AG20443 (cell line): Measurements from ENCODE around the gene GAL3ST2.
"Not testable (repeated sequence)": the region's sequence is repeated elsewhere in the genome, so short reads cannot be mapped to it uniquely, and the experiment has no call there.

Experiments
- DNase-seq: peaks from one replicate; pipeline ENCODE4 v3.0.0; 2012; ENCODE audit warnings: low spot score, mixed read lengths

Gene GAL3ST2

DNA sequence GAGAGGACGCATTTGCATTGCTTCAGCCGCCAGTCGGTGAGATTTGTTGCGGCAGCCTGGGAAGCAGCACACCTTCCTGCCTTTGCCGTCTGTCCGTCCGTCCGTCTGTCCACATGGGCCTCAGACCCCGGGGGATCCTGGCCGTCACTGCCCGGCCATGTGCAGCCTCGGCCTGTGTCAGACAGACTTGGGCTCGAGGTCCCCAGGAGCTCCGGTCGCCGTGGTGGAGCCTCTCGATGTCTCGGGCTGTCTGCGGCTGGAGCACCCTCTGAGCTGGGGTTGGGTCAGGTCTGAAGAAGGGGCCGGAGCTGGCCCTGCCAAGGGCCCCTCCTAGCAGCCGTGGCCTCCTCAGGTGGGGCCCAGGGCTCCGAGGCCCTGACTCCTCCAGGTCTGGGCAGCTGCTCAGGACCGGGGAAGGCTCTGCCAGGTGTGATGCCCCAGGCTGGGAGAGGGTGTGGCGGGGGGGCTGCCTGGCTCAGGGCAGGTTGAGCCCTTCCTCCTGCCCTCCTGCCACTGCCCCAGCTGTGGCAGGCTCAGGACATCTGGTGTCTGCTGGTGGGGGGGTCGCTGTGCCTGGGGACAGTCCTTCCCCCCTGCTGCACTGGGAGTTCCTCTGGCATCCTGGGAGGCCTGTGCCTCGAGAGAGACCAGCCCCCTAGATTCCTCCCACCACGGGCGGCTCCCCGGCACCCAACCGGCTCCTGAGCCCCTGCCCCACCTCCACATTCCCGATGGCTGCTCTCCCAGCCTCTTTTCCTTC is 44.2 kb downstream of the GAL3ST2 start:
- DNase-seq: no peak

DNA sequence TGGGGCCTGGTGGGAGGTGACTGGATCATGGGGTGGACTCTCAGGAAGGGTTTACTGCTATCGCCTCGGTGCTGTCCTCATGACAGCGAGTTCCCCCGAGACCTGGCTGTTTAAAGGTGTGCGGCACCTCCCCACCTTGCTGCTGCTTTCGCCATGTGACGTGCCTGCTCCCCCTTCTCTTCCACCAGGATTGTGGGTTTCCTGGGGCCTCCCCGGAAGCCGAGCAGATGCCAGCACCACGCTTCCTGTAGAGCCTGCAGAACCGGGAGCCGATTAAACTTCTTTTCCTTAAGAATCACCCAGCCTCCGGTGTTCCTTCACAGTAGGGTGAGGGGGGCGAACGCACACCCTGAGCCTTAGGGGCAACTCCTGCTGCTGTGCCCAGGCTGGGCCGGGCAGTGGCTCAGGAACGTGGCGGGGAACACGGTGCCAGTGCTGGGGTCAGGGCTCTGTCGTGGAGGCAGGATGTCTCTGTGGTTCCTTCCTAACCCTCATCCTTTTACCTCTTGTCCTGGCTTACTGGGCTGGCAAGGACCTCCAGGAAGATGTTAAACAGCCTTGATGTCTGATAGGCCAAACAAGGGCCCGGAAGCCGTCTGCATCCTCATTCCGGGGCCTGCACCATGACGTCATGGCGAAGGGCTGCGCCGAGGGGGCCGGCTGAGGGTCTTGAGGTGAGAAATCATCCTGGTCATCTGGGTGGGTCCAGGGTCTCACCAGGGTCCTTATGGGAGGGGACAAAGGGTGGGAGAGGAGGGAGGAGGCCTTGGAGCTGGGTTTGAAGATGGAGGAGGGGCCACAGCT is 45.0 kb downstream of the GAL3ST2 start:
- no peak for DNase-seq

DNA sequence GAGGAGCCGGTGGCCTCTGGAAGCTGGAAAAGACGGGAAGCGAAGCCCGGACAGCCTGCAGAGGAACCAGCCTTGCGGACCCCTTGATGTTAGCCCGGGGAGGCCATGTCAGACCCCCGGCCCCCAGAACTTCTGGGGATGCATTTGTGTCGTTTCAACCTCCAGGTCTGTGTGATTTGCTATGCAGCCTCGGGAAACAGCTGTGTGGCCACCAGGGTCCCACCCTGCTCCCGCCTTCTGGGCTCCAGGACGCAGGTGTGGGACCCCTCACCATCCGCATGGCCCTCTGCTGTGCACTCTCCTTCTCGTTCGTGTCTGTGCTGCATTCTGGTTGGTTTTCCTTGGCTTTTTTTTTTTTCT is 45.6 kb downstream of the GAL3ST2 start:
- DNase-seq: no peak

DNA sequence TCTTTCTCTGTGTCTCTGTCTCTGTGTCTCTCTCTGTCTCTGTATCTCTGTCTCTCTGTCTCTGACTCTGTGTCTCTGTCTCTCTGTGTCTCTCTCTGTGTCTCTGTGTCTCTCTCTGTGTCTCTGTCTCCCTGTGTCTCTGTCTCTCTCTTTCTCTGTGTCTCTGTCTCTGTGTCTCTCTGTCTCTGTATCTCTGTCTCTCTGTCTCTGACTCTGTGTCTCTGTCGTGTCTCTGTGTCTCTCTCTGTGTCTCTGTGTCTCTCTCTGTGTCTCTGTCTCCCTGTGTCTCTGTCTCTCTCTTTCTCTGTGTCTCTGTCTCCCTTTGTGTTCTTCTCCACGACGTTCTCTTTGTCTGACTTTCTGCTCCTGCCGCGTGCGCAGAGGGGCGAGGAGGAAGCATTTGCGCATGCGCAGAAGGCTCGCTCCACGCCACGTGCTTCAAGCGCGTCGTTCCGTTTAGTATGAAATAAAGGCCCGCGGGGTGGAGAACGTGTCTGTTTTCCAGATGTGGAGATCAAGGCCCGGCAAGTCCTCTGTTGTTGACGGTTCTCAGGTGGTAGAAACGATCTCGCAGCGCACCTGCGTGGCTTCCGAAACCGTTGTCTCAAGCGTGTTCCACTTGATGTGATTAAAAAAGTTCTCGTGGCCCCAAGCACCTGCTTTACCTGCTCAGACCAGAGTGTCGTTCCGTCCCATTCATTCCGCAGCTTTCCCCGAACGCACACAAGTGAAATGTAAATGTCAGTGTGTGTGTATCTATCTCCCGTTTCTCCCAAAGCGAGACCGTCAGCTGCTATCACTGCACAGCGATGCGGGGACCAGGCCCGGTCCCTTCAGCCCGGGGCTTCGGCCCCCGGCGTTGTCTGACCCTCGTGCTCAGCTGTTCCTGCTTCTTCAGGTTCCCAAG is 47.2 kb downstream of the GAL3ST2 start:
- not testable (repeated sequence) for DNase-seq

DNA sequence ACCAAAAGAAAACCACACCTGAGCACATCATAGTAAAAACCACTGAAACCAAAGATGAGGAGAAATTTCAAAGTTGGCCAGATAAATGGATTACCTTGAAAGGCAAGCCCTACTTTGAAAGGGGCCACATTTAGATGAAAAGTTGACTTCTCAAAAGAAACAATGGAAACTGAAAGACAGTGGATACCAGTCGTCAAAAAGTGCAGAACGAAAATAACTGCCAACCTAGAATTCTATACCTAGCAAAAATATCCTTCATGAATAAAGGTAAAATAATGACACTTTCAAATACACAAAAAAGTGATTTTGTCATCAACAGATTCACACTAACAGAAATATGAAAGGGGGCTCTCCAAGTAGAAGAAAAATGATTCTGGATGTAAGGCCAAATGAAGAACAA is 50.8 kb downstream of the GAL3ST2 start:
- no peak for DNase-seq

DNA sequence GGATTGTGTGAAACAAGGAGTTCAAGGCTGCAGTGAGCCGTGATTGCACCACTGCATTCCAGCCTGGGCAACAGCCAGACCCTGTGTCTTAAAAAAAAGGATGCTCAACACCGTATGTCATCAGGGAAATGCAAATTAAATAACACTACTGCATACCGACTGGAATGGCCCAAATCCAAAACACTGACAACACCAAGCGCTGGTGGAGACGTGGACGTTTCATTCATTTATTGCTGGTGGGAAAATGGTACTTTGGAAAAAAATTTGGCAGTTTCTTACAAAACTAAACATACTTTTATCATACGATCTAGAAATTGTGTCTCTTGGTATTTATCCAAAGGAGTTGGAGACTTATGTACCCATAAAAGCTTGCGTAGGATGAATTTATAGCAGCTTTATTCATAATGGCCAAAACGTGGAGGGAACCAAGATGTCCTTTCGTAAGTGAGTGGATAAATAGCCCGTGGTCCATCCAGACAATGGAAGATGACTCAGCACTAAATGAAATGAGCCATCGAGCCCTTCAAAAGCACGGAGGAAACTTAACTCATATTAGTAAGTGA is 56.6 kb downstream of the GAL3ST2 start:
- no peak for DNase-seq

DNA sequence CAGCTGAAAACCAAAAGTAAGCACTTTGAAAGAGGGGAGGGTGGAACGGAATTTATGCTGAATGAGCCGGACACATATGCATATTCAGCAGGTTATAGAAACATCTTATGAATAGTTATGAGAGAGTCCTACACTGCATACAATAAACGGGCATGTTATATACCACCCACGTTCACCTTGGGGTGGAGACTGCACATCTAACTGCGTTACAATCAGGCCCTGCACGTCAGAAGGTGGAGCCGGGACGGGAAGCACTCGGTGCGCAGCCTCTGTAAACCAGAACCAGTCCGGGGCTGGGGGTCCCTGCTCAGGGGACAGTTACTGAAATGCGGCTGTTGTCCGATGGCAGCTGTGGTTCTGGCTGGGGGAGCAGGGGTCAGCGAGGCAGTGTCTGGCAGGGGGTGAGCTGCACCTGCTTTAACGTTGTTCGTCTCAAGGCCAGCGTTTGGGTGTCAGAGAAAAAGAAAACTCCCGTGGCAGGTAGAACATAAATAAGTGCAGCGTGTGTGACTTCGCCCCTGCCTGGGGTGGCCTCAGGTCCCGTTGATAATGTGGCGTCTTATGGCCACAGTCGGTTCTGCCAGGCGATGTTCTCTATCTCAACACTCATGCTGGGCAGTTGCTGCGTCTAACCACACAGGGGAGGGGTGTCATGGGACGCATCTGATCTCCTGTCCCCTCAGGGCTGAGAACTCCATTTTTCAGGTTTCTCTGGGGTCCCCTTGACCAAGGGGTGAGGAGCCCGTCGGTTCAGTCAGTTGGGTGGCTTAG is 57.3 kb downstream of the GAL3ST2 start:
- DNase-seq: not testable (repeated sequence)

DNA sequence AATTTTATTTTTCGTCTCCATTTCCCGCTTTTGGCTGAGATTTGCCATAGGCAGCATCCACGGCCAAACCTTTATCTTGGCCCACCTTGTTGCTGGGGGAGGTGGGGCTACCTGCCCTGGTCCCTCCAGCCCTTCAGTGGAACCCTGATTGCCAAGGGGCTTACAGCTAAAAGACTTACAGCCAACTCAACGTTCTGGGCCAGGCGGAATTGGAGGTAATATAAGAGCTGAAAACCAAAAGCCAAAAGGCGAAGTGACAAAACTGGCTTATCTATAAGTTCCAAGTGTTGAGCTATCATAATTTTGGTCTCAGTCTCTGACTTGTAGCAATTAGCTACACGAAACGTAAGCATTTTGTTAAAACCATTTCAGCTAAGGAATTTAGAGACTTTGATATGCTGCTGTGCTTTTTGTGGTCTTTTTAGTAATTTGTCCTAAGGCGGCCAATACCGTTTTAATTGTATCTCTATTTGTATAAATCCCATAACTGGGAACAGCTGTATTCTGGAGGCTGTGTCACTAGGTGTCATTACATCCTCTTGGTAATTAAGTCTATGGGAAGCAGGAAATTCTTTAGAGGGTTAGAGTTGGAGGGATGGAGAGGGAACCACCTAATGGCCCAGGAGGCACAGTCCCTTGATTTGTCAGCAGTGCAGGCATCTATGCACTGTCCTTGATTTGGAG is 58.0 kb downstream of the GAL3ST2 start:
- DNase-seq: no peak

DNA sequence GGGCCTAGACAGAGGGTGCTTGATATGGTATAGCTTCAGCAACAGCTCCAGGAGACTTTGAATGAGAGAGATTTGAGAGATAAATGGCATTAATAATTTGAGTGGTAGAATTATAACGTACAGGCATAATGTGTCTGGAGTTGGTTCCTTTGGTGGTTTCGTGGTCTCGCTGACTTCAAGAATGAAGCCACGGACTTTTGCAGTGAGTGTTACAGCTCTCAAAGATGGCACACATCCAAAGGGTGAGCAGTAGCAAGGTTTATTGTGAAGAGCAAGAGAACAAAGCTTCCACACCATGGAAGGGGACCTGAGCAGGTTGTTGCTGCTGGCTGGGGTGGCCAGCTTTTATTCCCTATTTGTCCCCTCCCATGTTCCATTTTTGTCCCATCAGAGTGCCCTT is 59.0 kb downstream of the GAL3ST2 start:
- DNase-seq: no peak

DNA sequence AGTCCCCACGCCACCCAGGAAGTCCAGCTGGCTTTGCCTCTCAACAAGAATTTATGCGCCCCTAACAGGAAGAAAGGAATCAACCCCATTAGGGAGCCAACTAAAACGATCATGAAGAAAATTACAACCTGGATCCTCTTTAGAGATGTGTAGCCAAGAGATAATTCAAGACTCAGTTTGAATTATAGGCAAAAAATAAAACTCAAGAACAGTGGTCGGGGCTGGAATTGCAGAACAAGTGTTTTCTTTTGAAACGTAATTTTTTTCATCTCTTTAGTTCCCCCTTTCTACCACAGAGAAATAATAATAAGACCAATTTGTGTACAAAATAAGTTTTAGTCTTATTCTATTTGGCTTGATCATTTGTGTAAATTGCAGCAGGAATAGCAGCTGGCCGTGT is 59.7 kb downstream of the GAL3ST2 start:
- DNase-seq: no peak

DNA sequence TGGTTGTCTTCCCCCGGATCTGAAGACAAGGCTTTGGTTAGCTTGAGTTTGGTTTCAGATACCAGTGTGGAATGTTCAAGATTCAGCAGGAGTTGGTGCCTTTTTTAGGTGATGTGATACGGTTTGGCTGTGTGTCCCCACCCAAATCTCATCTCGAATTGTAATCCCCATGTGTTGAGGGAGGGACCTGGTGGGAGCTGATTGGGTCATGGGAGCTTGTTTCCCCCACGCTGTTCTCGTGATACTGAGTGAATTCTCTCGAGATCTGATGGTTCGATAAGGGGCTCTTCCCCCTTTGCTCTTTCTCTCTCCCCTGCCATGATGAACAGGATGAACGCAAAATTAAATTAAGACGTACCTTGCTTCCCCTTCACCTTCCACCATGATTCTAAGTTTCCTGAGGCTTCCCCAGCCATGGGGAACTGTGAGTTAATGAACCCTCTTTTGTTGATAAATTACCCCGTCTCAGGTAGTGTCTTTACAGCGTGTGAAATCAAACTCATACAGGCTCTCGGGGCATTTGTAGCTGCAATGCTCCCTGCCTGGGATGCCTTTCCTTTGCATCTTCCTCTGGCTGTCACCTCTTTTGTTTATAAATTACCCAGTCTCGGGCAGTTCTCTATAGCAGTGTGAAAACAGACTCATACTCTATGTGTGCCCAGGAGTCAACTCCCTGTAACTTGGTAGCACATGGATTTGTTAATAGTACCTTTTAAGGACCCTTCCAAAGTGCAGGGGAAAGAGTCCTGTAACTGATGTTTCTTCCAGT is 60.8 kb downstream of the GAL3ST2 start:
- no peak for DNase-seq

DNA sequence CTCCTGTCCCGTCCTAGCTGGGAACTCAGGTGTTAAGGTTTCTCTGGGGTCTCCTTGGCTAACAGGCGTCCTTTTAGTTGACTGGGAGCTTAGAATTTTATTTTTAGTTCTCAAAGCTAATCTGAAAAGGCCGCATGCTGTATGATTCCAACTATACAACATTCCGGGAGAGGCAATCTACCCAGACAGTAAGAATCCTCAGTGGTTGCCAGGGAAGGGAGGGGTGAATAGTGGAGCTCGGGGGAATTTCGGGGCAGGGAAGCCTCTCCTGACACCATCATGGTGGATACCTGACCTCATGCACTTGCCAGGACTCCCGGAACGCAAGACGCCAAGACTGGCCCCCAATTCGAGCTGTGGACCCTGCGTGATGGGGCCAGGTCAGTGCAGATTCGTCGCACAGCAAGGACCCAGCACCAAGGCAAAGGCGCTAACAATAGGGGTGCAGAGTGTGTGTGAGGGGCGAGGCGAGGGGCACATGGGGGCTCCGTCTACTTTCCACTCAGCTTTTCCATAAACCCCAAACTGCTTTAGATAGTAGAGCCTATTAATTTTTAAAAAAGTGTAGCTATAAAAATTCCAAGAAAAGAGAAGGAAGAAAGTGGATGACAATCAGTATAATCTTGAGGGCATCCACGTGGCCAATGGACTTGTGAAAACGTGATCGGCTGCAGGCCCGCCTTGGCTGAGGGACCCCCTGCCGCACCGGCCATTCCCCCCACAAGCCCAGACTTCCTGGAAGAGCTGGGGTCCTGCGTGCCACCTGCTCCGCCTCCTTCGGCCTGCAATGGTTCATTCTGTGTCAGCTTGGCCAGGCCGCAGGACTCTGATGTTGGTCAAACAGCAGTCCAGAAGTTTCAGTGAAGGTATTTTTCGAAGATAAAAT is 64.8 kb downstream of the GAL3ST2 start:
- DNase-seq: no peak

DNA sequence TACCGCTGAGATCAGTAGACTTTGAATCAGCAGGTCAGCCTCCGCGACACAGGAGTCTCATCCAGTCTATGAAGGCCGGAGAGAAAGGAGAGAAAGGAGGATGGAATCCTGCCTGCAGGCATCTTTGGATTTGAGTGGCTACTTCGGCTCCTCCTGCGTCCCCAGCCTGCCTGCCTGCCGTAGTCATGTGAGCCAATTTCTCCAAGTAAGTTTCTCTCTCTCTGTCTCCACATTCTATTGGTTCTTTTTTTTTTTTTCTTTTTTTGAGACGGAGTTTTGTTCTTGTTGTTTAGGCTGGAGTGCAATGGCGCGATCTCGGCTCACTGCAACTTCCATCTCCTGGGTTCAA is 65.4 kb downstream of the GAL3ST2 start:
- DNase-seq: no peak

DNA sequence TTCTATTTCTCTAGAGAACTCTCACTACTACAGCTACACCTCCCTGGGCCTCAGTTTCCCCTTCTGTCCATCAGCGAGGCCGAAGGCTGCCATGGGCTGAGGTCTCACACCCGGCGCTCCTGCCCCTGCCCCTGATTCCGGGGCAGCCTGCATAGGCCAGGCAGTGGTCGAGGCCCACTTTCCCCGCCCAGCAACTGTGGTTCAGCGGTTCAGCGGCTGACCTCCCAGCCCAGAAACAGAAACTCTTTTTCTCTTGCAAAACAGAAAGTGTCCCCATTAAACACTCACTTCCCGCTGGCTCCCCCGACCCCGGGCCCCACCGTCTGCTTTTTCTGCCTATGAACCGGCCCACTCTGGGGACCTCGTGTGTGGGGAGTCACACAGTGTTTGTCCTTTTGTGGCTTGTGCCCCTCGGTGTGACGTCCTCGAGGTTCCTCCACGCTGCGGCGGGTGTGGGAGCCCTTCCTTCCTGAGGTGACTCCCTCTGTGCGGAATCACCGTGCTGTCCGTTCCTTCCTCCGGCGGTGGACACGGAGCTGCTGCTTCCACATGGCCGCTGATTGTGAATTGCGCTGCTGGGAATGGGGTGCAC is 66.1 kb downstream of the GAL3ST2 start:
- peak; percentile 12 for DNase-seq

DNA sequence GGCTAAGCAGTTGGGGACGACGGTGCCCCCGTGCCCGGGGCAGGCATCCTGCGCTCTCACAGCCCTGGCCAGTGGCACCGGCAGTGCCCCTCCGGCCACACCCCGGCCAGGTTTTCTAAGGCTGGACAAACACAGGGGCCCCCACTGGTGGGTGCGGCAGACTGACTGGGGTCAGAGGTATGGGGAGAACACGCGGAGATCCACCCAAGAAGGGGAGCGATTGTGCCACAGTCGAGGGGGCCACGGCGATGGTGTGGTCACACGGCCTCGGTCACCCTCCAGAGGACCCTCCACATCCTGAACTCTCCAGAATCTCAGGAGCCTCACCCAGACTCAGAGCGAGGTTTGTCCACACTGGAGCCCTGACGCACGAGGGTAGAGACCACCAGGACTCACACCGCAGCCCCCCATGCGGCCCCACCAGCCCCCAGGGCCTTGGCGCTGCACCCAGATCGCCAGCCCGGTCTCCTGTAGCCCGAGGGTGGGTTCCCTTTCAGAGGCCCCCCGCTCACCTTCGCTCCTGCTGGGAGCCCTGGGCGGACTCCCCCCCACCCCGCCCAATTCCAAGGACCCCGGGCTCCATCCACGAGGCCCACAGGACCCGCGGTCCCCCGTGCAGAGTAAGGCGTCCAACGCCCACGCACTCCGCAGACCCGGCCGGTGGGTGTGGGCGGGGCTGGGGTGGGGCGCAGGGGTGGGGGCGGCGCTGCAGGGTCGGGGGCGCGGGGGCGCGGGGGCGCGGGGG is 66.9 kb downstream of the GAL3ST2 start:
- no peak for DNase-seq

DNA sequence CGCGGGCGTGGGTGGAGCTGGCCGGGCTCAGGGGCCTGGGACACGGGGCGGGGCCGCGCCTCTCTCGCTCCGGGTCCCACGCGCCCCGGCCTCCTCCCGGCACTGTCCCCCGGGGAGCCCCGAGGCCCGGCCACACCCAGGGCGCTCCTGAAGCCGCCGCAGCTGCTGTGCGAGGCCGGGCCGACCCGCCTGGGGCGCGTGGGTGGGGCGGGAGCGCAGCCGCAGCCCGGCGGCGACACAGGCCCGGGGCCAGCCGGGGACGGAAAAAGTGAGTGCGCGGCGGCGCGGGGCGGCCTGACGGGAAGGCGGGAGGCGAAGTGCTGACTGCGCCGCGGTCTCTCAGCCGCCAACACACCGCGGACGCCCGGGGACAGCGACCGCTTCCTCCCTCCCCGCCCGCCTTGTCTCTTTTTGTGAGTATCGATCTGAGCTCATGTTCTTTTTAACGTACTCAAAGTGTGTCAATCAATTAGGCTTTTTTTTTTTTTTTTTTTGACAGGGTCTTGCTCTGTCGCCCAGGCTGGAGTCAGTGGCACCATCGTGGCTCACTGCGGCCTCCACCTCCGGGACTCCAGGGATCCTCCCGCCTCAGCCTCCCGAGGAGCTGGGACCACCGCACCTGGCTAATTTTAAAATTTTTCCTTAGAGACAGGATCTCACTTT is 67.6 kb downstream of the GAL3ST2 start:
- peak; percentile 94 for DNase-seq

DNA sequence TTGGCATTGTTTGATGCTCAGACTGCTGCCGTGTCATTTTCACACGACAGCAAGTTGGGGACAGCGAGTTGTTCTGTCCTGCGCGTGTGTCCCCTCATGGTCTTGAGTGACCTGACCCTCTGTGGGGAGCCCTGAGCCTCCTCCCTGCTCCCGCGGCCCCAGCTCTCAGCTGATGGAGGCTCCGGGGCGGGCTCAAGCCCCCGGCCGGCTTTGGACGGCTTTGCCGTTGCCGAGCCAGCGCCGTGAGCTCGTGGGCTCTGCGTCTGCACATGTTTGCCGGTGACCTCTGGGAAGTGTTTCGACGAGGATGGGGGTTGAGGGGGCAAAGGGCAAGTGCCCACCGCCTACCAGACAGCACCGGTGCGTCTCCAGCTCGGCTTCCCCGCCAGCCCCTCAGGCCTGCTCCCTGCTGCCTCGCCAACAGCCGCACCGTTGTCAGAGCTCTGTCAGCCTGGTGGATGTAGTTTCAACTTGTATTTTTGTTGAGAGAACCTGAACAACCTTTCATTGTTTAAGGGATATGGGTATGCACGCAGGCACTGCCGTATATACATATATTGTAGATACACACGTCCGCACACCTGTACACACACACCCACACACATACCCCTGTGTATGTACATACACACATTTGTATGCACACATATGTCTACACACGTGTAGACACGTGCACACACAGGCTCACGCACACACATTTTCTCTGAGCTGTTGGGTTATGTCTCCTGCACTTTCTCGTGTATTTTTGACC is 68.4 kb downstream of the GAL3ST2 start:
- DNase-seq: no peak
